Type B pancreatic cell (in vitro differentiated cells): ENCODE measurements around the gene ESYT3. TPM values are rescaled to one million over a fixed set of nuclear protein-coding genes. Genes with fewer than 3 reads are reported as not detected.
"Not testable (repeated sequence)": the region's sequence is repeated elsewhere in the genome, so short reads cannot be mapped to it uniquely, and the experiment has no call there.

Experiments
- DNase-seq: peaks from one replicate; pipeline ENCODE4 v3.0.0; 2021; ENCODE audit warnings: mixed read lengths; ENCODE audit not compliant: unreplicated experiment; ENCODE audit errors: extremely low spot score
- H3K27ac Mint-ChIP-seq: 2 replicates; pipeline ENCODE4 v1.8.0; 2021; ENCODE audit warnings: mild to moderate bottlenecking, mixed read lengths
- H3K27me3 Mint-ChIP-seq: 2 replicates; pipeline ENCODE4 v1.8.0; 2021; ENCODE audit warnings: mixed read lengths
- H3K36me3 Mint-ChIP-seq: 2 replicates; pipeline ENCODE4 v1.8.0; 2021; ENCODE audit warnings: mixed read lengths
- H3K4me1 Mint-ChIP-seq: one replicate; pipeline ENCODE4 v1.8.0; 2021; ENCODE audit warnings: mixed read lengths; ENCODE audit not compliant: unreplicated experiment
- H3K4me3 Mint-ChIP-seq: 2 replicates; pipeline ENCODE4 v1.8.0; 2021; ENCODE audit warnings: mild to moderate bottlenecking, mixed read lengths
- H3K9me3 Mint-ChIP-seq: 2 replicates; pipeline ENCODE4 v1.8.0; 2021; ENCODE audit warnings: mixed read lengths
- CTCF ChIP-seq: fragments of 200-600 bp; sonication (generic); conservative IDR thresholded peaks from 2 replicates; pipeline ENCODE4 v1.5.0; 2021; ENCODE audit warnings: antibody characterized with exemption, mild to moderate bottlenecking
- total RNA-seq: library from RNA; stranded (reverse); gene quantifications from 2 replicates; pipeline ENCODE4 v1.2.1, GENCODE V29; 2021; ENCODE audit warnings: low replicate concordance

The ESYT3 gene
- total RNA-seq, 1 donor from 2014 or later = 2.0 TPM

DNA sequence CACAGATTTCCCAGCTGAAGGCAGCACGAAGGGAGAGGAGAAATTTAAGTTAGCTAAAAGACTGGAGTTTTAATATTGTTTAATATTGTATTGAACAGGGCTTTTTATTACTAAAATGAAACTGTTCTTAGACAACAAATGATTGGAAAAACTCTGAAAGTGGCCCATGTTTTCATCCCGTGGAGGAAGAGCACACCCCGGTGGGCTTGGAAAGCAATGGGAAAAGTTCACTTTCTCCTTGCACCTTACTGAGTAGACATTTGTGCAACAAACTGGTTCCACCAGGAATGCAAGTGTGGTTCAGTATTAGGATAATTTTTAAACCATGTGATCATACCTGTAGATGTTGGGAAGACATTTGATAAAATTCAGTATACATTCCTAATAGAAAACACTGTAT, 8.2 kb upstream of the ESYT3 start:
- Mint-ChIP-seq H3K4me1 (no peaks in the 10 kb centered on the region), H3K27ac (no peak overlapping the region), H3K27me3 (peaks cover 6% of the 10 kb centered on the region), H3K36me3 (no peaks in the 10 kb centered on the region), H3K4me3 (no peak overlapping the region), H3K9me3 (no peaks in the 10 kb centered on the region)
- TF ChIP-seq CTCF = peak; percentile 69
- DNase-seq = no peak

GRCh38 chr3:138426754-138427153, 7.7 kb upstream of the ESYT3 start:
- DNase-seq, H3K4me3 Mint-ChIP-seq, H3K27ac Mint-ChIP-seq, H3K9me3 Mint-ChIP-seq, H3K4me1 Mint-ChIP-seq, H3K36me3 Mint-ChIP-seq: not testable (repeated sequence)
- H3K27me3 Mint-ChIP-seq = peaks cover 11% of the 10 kb centered on the region

GRCh38 chr3:138429665-138430064, 4.8 kb upstream of the ESYT3 start:
- no peak for TF ChIP-seq CTCF
- Mint-ChIP-seq H3K27ac (no peak overlapping the region), H3K27me3 (peaks cover 35% of the 10 kb centered on the region), H3K4me3 (no peak overlapping the region), H3K36me3 (no peaks in the 10 kb centered on the region), H3K4me1 (no peaks in the 10 kb centered on the region), H3K9me3 (no peaks in the 10 kb centered on the region)
- DNase-seq = no peak

GRCh38 chr3:138432576-138433240, 1.7 kb upstream of the ESYT3 start:
- Mint-ChIP-seq H3K27ac (no peak overlapping the region), H3K36me3 (no peaks in the 10 kb centered on the region), H3K4me3 (peak overlapping the region; percentile 65), H3K27me3 (peaks cover 60% of the 10 kb centered on the region), H3K9me3 (no peaks in the 10 kb centered on the region), H3K4me1 (no peaks in the 10 kb centered on the region)
- TF ChIP-seq CTCF = no peak
- no peak for DNase-seq

DNA sequence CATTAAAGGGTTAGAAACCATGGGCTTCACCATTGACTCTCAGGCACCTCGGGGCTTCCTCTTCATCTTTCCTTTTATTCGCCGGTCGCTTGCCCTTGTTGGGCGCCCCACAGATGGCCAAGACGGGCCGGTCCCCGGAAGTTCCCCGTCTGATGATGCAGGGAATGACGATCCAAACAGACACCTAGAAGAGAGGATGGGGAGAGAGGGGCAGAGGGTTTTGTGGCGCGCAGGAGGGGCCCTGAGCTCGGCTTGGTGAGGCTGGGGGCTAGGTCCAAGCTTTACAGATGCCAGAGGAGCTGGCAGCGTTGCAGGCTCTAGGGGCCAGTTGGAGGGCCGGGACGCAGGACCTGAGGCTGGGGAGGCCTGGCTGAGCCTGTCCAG, 532 bp upstream of the ESYT3 start:
- no peak overlapping the region for H3K27ac Mint-ChIP-seq
- DNase-seq = no peak
- H3K4me1 Mint-ChIP-seq = no peaks in the 10 kb centered on the region
- peaks cover 72% of the 10 kb centered on the region for H3K27me3 Mint-ChIP-seq
- H3K36me3 Mint-ChIP-seq = no peaks in the 10 kb centered on the region
- peak overlapping the region; percentile 57 for H3K4me3 Mint-ChIP-seq
- TF ChIP-seq CTCF = no peak
- H3K9me3 Mint-ChIP-seq = no peaks in the 10 kb centered on the region

GRCh38 chr3:138434875-138435772, 708 bp downstream of the ESYT3 start:
- no peak for DNase-seq
- Mint-ChIP-seq H3K4me1 (no peaks in the 10 kb centered on the region), H3K4me3 (peak overlapping the region; percentile 82), H3K9me3 (no peaks in the 10 kb centered on the region), H3K27ac (no peak overlapping the region), H3K36me3 (no peaks in the 10 kb centered on the region), H3K27me3 (peaks cover 74% of the 10 kb centered on the region)
- no peak for TF ChIP-seq CTCF
